Liver (tissue), 3 donors: ENCODE measurements around the gene USP33.

ENCODE experiments used
- RAD21 ChIP-seq, 2 donors: IDR thresholded peaks; 2 replicates each; pipeline ENCODE4 v1.6.1; 2016; ENCODE audit warnings: antibody characterized with exemption in 2 of 2, mild to moderate bottlenecking in 2 of 2
- TF ChIP-seq, protein P1 (sequence below): fragments of 150-350 bp; IDR thresholded peaks from 2 replicates; pipeline ENCODE4 v1.5.1; 2017; ENCODE audit warnings: improper control_type of control experiment, low read depth, low read length; ENCODE audit not compliant: missing input control
- TF ChIP-seq, protein P2 (sequence below): IDR thresholded peaks from 2 replicates; pipeline ENCODE4 v1.6.1; 2016; ENCODE audit warnings: antibody characterized with exemption
- TF ChIP-seq, protein P3 (sequence below): IDR thresholded peaks from 2 replicates; pipeline ENCODE4 v1.6.1; 2016; ENCODE audit warnings: antibody characterized with exemption
- donor health status: healthy.
- donor health status: healthy.

DNA sequence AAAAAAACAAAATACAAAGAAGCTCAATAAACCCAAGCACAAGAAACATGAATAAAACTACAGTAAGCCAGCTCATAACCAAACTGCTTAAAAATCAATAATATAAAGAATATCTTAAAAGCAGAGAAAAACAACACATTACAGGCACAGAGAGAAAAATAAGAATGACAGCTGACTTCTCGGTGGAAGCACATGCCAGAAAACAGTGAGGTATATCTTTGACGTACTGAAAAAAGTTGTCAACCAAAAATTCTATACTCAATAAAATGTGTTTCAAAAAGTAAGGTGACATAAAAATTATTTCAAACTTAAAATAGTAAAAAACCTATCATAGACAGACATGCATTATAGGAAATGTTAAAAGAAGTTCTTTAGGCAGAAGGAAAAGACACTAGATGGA is 110.5 kb downstream of the USP33 start:
- TF ChIP-seq, protein P1, sequence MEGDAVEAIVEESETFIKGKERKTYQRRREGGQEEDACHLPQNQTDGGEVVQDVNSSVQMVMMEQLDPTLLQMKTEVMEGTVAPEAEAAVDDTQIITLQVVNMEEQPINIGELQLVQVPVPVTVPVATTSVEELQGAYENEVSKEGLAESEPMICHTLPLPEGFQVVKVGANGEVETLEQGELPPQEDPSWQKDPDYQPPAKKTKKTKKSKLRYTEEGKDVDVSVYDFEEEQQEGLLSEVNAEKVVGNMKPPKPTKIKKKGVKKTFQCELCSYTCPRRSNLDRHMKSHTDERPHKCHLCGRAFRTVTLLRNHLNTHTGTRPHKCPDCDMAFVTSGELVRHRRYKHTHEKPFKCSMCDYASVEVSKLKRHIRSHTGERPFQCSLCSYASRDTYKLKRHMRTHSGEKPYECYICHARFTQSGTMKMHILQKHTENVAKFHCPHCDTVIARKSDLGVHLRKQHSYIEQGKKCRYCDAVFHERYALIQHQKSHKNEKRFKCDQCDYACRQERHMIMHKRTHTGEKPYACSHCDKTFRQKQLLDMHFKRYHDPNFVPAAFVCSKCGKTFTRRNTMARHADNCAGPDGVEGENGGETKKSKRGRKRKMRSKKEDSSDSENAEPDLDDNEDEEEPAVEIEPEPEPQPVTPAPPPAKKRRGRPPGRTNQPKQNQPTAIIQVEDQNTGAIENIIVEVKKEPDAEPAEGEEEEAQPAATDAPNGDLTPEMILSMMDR, result no peak
- no peak for TF ChIP-seq RAD21 (IDR thresholded peaks at IDR 0.05)
- TF ChIP-seq, protein P2, sequence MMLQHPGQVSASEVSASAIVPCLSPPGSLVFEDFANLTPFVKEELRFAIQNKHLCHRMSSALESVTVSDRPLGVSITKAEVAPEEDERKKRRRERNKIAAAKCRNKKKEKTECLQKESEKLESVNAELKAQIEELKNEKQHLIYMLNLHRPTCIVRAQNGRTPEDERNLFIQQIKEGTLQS, result no peak
- TF ChIP-seq, protein P3, sequence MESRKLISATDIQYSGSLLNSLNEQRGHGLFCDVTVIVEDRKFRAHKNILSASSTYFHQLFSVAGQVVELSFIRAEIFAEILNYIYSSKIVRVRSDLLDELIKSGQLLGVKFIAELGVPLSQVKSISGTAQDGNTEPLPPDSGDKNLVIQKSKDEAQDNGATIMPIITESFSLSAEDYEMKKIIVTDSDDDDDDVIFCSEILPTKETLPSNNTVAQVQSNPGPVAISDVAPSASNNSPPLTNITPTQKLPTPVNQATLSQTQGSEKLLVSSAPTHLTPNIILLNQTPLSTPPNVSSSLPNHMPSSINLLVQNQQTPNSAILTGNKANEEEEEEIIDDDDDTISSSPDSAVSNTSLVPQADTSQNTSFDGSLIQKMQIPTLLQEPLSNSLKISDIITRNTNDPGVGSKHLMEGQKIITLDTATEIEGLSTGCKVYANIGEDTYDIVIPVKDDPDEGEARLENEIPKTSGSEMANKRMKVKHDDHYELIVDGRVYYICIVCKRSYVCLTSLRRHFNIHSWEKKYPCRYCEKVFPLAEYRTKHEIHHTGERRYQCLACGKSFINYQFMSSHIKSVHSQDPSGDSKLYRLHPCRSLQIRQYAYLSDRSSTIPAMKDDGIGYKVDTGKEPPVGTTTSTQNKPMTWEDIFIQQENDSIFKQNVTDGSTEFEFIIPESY, result no peak
